Neural cell (in vitro differentiated cells): Measurements from ENCODE around the gene KBTBD12. TPM values are rescaled to one million over a fixed set of nuclear protein-coding genes. Genes with fewer than 3 reads are reported as not detected.

ENCODE experiments used
- H2AFZ ChIP-seq: fragments of 200-600, 300-800 bp; sonication (generic), shearing (Covaris generic); 2 replicates; pipeline ENCODE4 v1.6.0; 2014; ENCODE audit warnings: low read depth, mild to moderate bottlenecking, antibody characterized with exemption, low read length, moderate library complexity
- H3F3A ChIP-seq: fragments of 200-600 bp; shearing (Covaris generic); 2 replicates; pipeline ENCODE4 v1.6.1; 2016; ENCODE audit warnings: mild to moderate bottlenecking, moderate library complexity, mixed read lengths, antibody characterized with exemption, low read length; ENCODE audit not compliant: insufficient read depth, poor library complexity, severe bottlenecking
- H3K27ac ChIP-seq: fragments of 200-600, 300-800 bp; sonication (generic), shearing (Covaris generic); 2 replicates; pipeline ENCODE4 v1.5.1; 2014; ENCODE audit warnings: mild to moderate bottlenecking, low read length, moderate library complexity
- H3K27me3 ChIP-seq: fragments of 300-800, 200-600 bp; sonication (generic), shearing (Covaris generic); 2 replicates; pipeline ENCODE4 v1.6.0; 2014; ENCODE audit warnings: mild to moderate bottlenecking, low read depth, low read length, moderate library complexity; ENCODE audit not compliant: insufficient read depth
- H3K36me3 ChIP-seq: fragments of 300-800, 200-600 bp; sonication (generic), shearing (Covaris generic); 2 replicates; pipeline ENCODE4 v1.5.1; 2014; ENCODE audit warnings: mild to moderate bottlenecking, antibody characterized with exemption, low read length, moderate library complexity; ENCODE audit not compliant: insufficient read depth
- H3K4me2 ChIP-seq: fragments of 300-800, 200-600 bp; sonication (generic), shearing (Covaris generic); 2 replicates; pipeline ENCODE4 v1.6.0; 2014; ENCODE audit warnings: mild to moderate bottlenecking, low read length
- H3K4me3 ChIP-seq: fragments of 300-800, 200-600 bp; sonication (generic), shearing (Covaris generic); 2 replicates; pipeline ENCODE4 v1.5.1; 2014; ENCODE audit warnings: mild to moderate bottlenecking, low read length, moderate library complexity
- H3K79me2 ChIP-seq: fragments of 200-600 bp; shearing (Covaris generic); replicated peaks from 2 replicates; pipeline ENCODE4 v1.6.0; 2014; ENCODE audit warnings: mild to moderate bottlenecking, low read length, moderate library complexity; ENCODE audit not compliant: insufficient read depth
- H3K9ac ChIP-seq: fragments of 300-800, 200-600 bp; sonication (generic), shearing (Covaris generic); 2 replicates; pipeline ENCODE4 v1.6.1; 2016; ENCODE audit warnings: mild to moderate bottlenecking, low read length, mixed read lengths
- H3K9me2 ChIP-seq: fragments of 200-600 bp; shearing (Covaris generic); 2 replicates; pipeline ENCODE4 v1.6.1; 2016; ENCODE audit warnings: mild to moderate bottlenecking, low read length, mixed read lengths; ENCODE audit not compliant: insufficient read depth
- H3K9me3 ChIP-seq: fragments of 200-600, 300-800 bp; sonication (generic), shearing (Covaris generic); 2 replicates; pipeline ENCODE4 v1.6.1; 2016; ENCODE audit warnings: mild to moderate bottlenecking, mixed run types, low read length, moderate library complexity, mixed read lengths
- H4K20me1 ChIP-seq: fragments of 200-600 bp; shearing (Covaris generic); 2 replicates; pipeline ENCODE4 v1.6.1; 2016; ENCODE audit warnings: mild to moderate bottlenecking, mixed run types; ENCODE audit not compliant: insufficient read depth
- EP300 ChIP-seq: fragments of 450-650 bp; conservative IDR thresholded peaks from 2 replicates; pipeline ENCODE4 v1.6.1; 2014; ENCODE audit warnings: antibody characterized with exemption, mild to moderate bottlenecking, moderate library complexity; ENCODE audit not compliant: poor library complexity, severe bottlenecking
- EZH2 ChIP-seq: fragments of 200-600, 300-800 bp; shearing (Covaris generic), sonication (generic); IDR thresholded peaks from 2 replicates; pipeline ENCODE4 v1.6.1; 2014; ENCODE audit warnings: antibody characterized with exemption, low read length, borderline replicate concordance, mild to moderate bottlenecking; ENCODE audit not compliant: insufficient read depth, poor library complexity, severe bottlenecking
- MXI1 ChIP-seq: fragments of 450-650 bp; conservative IDR thresholded peaks from 2 replicates; pipeline ENCODE4 v1.6.1; 2014; ENCODE audit warnings: antibody characterized with exemption, mild to moderate bottlenecking; ENCODE audit not compliant: poor library complexity, severe bottlenecking
- POLR2AphosphoS5 ChIP-seq: IDR thresholded peaks from 2 replicates; pipeline ENCODE4 v1.6.1; 2012
- RAD21 ChIP-seq: fragments of 450-650 bp; conservative IDR thresholded peaks from 2 replicates; pipeline ENCODE4 v1.6.1; 2014; ENCODE audit warnings: antibody characterized with exemption, mild to moderate bottlenecking, moderate library complexity
- REST ChIP-seq: IDR thresholded peaks from 2 replicates; pipeline ENCODE4 v1.6.1; 2012; ENCODE audit warnings: borderline replicate concordance
- SMC3 ChIP-seq: fragments of 450-650 bp; conservative IDR thresholded peaks from 2 replicates; pipeline ENCODE4 v1.6.1; 2014; ENCODE audit warnings: antibody characterized with exemption, mild to moderate bottlenecking, moderate library complexity; ENCODE audit not compliant: poor library complexity
- TAF1 ChIP-seq: IDR thresholded peaks from 2 replicates; pipeline ENCODE4 v1.6.1; 2012; ENCODE audit warnings: low read depth
- polyA plus RNA-seq: library from polyadenylated mRNA; depleted of rRNA; stranded (reverse); fragments of >200 nt; gene quantifications from 2 replicates; pipeline ENCODE4 v1.2.3, GENCODE V29; 2014
- TF ChIP-seq, protein P1 (sequence below): fragments of 450-650 bp; IDR thresholded peaks from 2 replicates; pipeline ENCODE4 v1.5.1; 2014; ENCODE audit warnings: antibody characterized with exemption, mild to moderate bottlenecking, moderate library complexity; ENCODE audit not compliant: poor library complexity, severe bottlenecking

KBTBD12 gene
- polyA plus RNA-seq, 1 donor from 2014 or later: not detected

GRCh38 chr3:128004661-128005060 is 89.6 kb downstream of the KBTBD12 start:
- no peak overlapping the region for H3K4me3 ChIP-seq
- H3K27ac ChIP-seq: no peak overlapping the region
- H3K27me3 ChIP-seq: no peaks in the 10 kb centered on the region
- no peaks in the 10 kb centered on the region for H3K9me2 ChIP-seq
- H4K20me1 ChIP-seq: no peaks in the 10 kb centered on the region
- H2AFZ ChIP-seq: no peak overlapping the region
- no peaks in the 10 kb centered on the region for H3K9me3 ChIP-seq
- no peaks in the 10 kb centered on the region for H3F3A ChIP-seq
- H3K9ac ChIP-seq: no peak overlapping the region
- H3K36me3 ChIP-seq: no peaks in the 10 kb centered on the region
- H3K79me2 ChIP-seq: no peaks in the 10 kb centered on the region
- H3K4me2 ChIP-seq: no peak overlapping the region
- no peak for TF ChIP-seq RAD21
- no peak for TF ChIP-seq EP300
- TF ChIP-seq TAF1: no peak
- no peak for TF ChIP-seq POLR2AphosphoS5
- TF ChIP-seq EZH2: no peak
- TF ChIP-seq MXI1: no peak
- TF ChIP-seq REST: no peak
- TF ChIP-seq SMC3: no peak
- TF ChIP-seq, protein P1, sequence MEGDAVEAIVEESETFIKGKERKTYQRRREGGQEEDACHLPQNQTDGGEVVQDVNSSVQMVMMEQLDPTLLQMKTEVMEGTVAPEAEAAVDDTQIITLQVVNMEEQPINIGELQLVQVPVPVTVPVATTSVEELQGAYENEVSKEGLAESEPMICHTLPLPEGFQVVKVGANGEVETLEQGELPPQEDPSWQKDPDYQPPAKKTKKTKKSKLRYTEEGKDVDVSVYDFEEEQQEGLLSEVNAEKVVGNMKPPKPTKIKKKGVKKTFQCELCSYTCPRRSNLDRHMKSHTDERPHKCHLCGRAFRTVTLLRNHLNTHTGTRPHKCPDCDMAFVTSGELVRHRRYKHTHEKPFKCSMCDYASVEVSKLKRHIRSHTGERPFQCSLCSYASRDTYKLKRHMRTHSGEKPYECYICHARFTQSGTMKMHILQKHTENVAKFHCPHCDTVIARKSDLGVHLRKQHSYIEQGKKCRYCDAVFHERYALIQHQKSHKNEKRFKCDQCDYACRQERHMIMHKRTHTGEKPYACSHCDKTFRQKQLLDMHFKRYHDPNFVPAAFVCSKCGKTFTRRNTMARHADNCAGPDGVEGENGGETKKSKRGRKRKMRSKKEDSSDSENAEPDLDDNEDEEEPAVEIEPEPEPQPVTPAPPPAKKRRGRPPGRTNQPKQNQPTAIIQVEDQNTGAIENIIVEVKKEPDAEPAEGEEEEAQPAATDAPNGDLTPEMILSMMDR: no peak

- Histone ChIP-seq H3K27me3 (no peaks in the 10 kb centered on the region), H2AFZ (no peak overlapping the region), H3K9me3 (no peaks in the 10 kb centered on the region), H3F3A (no peaks in the 10 kb centered on the region), H3K4me2 (no peak overlapping the region), H3K79me2 (no peaks in the 10 kb centered on the region), H3K9me2 (no peaks in the 10 kb centered on the region), H3K9ac (no peak overlapping the region), H3K4me3 (no peak overlapping the region), H4K20me1 (no peaks in the 10 kb centered on the region), H3K36me3 (no peaks in the 10 kb centered on the region), H3K27ac (no peak overlapping the region)
- TF ChIP-seq MXI1: no peak
- TF ChIP-seq RAD21: no peak
- TF ChIP-seq SMC3: no peak
- no peak for TF ChIP-seq TAF1
- TF ChIP-seq, protein P1: no peak
- no peak for TF ChIP-seq POLR2AphosphoS5
- TF ChIP-seq REST: no peak
- no peak for TF ChIP-seq EZH2
- TF ChIP-seq EP300: no peak
Observed at GRCh38 chr3:128006061-128007032, 91.3 kb downstream of the KBTBD12 start.
